HL-60 (cell line): ENCODE results near the gene ANKRD12.

Experiments
- DNase-seq, 2 experiments: peaks; one replicate each; pipeline ENCODE4 v3.0.0-alpha.2; 2010 to 2020; ENCODE audit warnings: low read depth in 1 of 2, low spot score in 1 of 2
- H3K27ac ChIP-seq: fragments of 250-450 bp; sonication (Bioruptor Pico); replicated peaks from 2 replicates; pipeline ENCODE4 v1.5.1; 2020; ENCODE audit warnings: mild to moderate bottlenecking, moderate library complexity
- H3K27me3 ChIP-seq: fragments of 250-450 bp; sonication (Bioruptor Pico); 2 replicates; pipeline ENCODE4 v1.5.1; 2021; ENCODE audit warnings: mild to moderate bottlenecking, moderate library complexity; ENCODE audit not compliant: insufficient read depth, poor library complexity, severe bottlenecking
- H3K4me3 ChIP-seq: replicated peaks from 2 replicates; pipeline ENCODE4 v1.5.1; 2011; ENCODE audit warnings: mild to moderate bottlenecking, control low read depth, low read length; ENCODE audit not compliant: insufficient read depth
- GABPA ChIP-seq: IDR thresholded peaks from 2 replicates; pipeline ENCODE4 v1.6.1; 2012; ENCODE audit warnings: low read depth
- POLR2AphosphoS5 ChIP-seq: IDR thresholded peaks from 2 replicates; pipeline ENCODE4 v1.6.1; 2012; ENCODE audit warnings: low read depth
- SPI1 ChIP-seq: IDR thresholded peaks from 2 replicates; pipeline ENCODE4 v1.6.1; 2012; ENCODE audit warnings: low read depth, mild to moderate bottlenecking, borderline replicate concordance
- TF ChIP-seq, protein P1 (sequence below): IDR thresholded peaks from 2 replicates; pipeline ENCODE4 v1.6.1; 2012; ENCODE audit warnings: low read depth; ENCODE audit not compliant: insufficient replicate concordance
- TF ChIP-seq, protein P2 (sequence below): IDR thresholded peaks from one replicate; pipeline ENCODE4 v1.5.1; 2011; ENCODE audit warnings: low read length, control low read depth, inconsistent platforms; ENCODE audit not compliant: insufficient read depth

The ANKRD12 gene

DNA sequence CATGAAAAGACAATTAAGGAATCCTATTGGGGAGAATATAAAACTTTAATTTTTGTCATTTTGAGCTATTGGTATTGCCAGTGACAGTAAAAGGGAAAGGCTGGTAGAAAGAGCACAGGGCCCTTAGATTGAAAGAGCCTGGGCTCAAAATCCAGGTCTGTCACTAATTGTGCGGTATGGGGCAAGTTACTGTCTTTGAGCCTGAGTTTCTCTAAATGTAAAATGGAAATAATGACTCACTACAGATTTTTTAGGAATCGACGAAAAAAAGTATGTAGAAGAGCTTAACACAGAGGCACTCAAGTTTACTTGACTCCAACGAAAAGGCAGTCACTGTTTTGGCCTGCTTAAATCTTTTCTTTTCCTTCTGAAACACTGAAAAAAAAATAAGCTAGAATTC, 27.1 kb upstream of the ANKRD12 start:
- TF ChIP-seq, protein P1, sequence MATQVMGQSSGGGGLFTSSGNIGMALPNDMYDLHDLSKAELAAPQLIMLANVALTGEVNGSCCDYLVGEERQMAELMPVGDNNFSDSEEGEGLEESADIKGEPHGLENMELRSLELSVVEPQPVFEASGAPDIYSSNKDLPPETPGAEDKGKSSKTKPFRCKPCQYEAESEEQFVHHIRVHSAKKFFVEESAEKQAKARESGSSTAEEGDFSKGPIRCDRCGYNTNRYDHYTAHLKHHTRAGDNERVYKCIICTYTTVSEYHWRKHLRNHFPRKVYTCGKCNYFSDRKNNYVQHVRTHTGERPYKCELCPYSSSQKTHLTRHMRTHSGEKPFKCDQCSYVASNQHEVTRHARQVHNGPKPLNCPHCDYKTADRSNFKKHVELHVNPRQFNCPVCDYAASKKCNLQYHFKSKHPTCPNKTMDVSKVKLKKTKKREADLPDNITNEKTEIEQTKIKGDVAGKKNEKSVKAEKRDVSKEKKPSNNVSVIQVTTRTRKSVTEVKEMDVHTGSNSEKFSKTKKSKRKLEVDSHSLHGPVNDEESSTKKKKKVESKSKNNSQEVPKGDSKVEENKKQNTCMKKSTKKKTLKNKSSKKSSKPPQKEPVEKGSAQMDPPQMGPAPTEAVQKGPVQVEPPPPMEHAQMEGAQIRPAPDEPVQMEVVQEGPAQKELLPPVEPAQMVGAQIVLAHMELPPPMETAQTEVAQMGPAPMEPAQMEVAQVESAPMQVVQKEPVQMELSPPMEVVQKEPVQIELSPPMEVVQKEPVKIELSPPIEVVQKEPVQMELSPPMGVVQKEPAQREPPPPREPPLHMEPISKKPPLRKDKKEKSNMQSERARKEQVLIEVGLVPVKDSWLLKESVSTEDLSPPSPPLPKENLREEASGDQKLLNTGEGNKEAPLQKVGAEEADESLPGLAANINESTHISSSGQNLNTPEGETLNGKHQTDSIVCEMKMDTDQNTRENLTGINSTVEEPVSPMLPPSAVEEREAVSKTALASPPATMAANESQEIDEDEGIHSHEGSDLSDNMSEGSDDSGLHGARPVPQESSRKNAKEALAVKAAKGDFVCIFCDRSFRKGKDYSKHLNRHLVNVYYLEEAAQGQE, result no peak
- TF ChIP-seq, protein P2, sequence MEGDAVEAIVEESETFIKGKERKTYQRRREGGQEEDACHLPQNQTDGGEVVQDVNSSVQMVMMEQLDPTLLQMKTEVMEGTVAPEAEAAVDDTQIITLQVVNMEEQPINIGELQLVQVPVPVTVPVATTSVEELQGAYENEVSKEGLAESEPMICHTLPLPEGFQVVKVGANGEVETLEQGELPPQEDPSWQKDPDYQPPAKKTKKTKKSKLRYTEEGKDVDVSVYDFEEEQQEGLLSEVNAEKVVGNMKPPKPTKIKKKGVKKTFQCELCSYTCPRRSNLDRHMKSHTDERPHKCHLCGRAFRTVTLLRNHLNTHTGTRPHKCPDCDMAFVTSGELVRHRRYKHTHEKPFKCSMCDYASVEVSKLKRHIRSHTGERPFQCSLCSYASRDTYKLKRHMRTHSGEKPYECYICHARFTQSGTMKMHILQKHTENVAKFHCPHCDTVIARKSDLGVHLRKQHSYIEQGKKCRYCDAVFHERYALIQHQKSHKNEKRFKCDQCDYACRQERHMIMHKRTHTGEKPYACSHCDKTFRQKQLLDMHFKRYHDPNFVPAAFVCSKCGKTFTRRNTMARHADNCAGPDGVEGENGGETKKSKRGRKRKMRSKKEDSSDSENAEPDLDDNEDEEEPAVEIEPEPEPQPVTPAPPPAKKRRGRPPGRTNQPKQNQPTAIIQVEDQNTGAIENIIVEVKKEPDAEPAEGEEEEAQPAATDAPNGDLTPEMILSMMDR, result no peak
- TF ChIP-seq GABPA (no peak), POLR2AphosphoS5 (no peak), SPI1 (no peak)
- DNase-seq, result no peak
- H3K27me3 ChIP-seq, result no peaks in the 10 kb centered on the region
- no peak overlapping the region for H3K4me3 ChIP-seq
- no peak overlapping the region for H3K27ac ChIP-seq

GRCh38 chr18:9113468-9114149, 23.0 kb upstream of the ANKRD12 start:
- no peak overlapping the region for H3K4me3 ChIP-seq
- H3K27ac ChIP-seq, result no peak overlapping the region
- TF ChIP-seq SPI1, result no peak
- TF ChIP-seq POLR2AphosphoS5, result no peak
- TF ChIP-seq GABPA, result no peak
- TF ChIP-seq, protein P1, result no peak
- TF ChIP-seq, protein P2, result no peak
- DNase-seq, result no peak
- no peaks in the 10 kb centered on the region for H3K27me3 ChIP-seq

- TF ChIP-seq GABPA (no peak), SPI1 (no peak), POLR2AphosphoS5 (no peak)
- TF ChIP-seq, protein P1, result no peak
- TF ChIP-seq, protein P2, result no peak
- Histone ChIP-seq H3K4me3 (no peak overlapping the region), H3K27me3 (no peaks in the 10 kb centered on the region), H3K27ac (no peak overlapping the region)
- DNase-seq, result no peak
Observed at GRCh38 chr18:9115984-9116383, 20.6 kb upstream of the ANKRD12 start.
